ENCODE data around the gene CBARP.

DNA sequence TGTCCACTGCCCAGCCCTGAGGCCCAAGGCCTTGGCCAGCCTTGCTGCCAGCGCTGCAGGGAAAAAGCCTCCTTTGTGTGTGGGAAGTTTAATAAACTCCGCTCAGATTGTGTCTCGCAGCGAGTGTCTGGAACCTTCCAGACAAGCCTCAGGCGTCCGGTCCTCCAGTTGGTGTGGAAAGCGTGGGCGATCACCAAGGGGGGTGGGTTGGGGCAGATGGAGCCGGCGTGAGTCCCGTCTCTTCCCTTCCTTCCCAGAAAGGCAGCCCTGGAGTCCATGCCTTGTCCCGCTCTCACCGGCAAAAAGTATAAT lies 27.6 kb downstream of the CBARP start:
- TF ChIP-seq GATA2 (IDR thresholded peaks at IDR 0.05; ENCODE audit: low read depth, low read length) (no peak), GATA3 (IDR thresholded peaks at IDR 0.05; ENCODE audit: low read depth, low read length) (no peak)

Measured in SH-SY5Y (cell line).